HS-5 (cell line): ENCODE measurements around the gene ASPN.
A peak's percentile ranks its signal among the peaks of the same experiment; 100 is the strongest.

Experiments used
- DNase-seq: peaks from one replicate; pipeline ENCODE4 v3.0.0-alpha.2; 2012; ENCODE audit warnings: low read depth

Gene ASPN

GRCh38 chr9:92504881-92505280, 22.6 kb upstream of the ASPN start:
- DNase-seq = no peak

- DNase-seq = no peak
Measured at GRCh38 chr9:92503156-92503555, 20.9 kb upstream of the ASPN start.

- no peak for DNase-seq
Measured at GRCh38 chr9:92501671-92502393, 19.5 kb upstream of the ASPN start.

GRCh38 chr9:92500725-92501124, 18.4 kb upstream of the ASPN start:
- DNase-seq = no peak

GRCh38 chr9:92499701-92500100, 17.4 kb upstream of the ASPN start:
- no peak for DNase-seq

- no peak for DNase-seq
Measured at GRCh38 chr9:92496396-92497176, 14.3 kb upstream of the ASPN start.

GRCh38 chr9:92494856-92495255, 12.6 kb upstream of the ASPN start:
- DNase-seq = no peak

- DNase-seq = no peak
Measured at GRCh38 chr9:92493749-92494387, 11.6 kb upstream of the ASPN start.

GRCh38 chr9:92492781-92493401, 10.6 kb upstream of the ASPN start:
- no peak for DNase-seq

GRCh38 chr9:92488681-92489550, 6.6 kb upstream of the ASPN start:
- peak; percentile 29 for DNase-seq

GRCh38 chr9:92486371-92486770, 4.1 kb upstream of the ASPN start:
- no peak for DNase-seq

GRCh38 chr9:92484563-92484962, 2.3 kb upstream of the ASPN start:
- DNase-seq = no peak

GRCh38 chr9:92483627-92484545, 1.6 kb upstream of the ASPN start:
- no peak for DNase-seq

GRCh38 chr9:92482805-92483204, 499 bp upstream of the ASPN start:
- no peak for DNase-seq

GRCh38 chr9:92480986-92481633, 1.2 kb downstream of the ASPN start:
- no peak for DNase-seq

- DNase-seq = no peak
Measured at GRCh38 chr9:92480291-92480771, 2.0 kb downstream of the ASPN start.

- DNase-seq = no peak
Measured at GRCh38 chr9:92479346-92479745, 3.0 kb downstream of the ASPN start.

GRCh38 chr9:92478783-92479182, 3.5 kb downstream of the ASPN start:
- no peak for DNase-seq

- DNase-seq = no peak
Measured at GRCh38 chr9:92476962-92477361, 5.3 kb downstream of the ASPN start.

GRCh38 chr9:92474587-92474986, 7.7 kb downstream of the ASPN start:
- DNase-seq = no peak
